Activated T-helper 17 cell treated with anti-CD3 and anti-CD28 coated beads, Interleukin-2, amount 50 U/mL, for 72 hours (primary cell): ENCODE results near the gene LETM1. TPM values are rescaled to one million over a fixed set of nuclear protein-coding genes. Genes with fewer than 3 reads are reported as not detected.
A peak's percentile ranks its signal among the peaks of the same experiment; 100 is the strongest.

Experiments
- ATAC-seq: fragments of 150-1000 bp; cut with Tn5 transposase; replicated peaks from 2 replicates; pipeline ENCODE4 v1.10.0; 2021; ENCODE audit warnings: mild to moderate bottlenecking, moderate library complexity
- H3K27ac Mint-ChIP-seq: one replicate; pipeline ENCODE4 v1.8.0; 2022; ENCODE audit warnings: mixed read lengths
- H3K27me3 Mint-ChIP-seq: one replicate; pipeline ENCODE4 v1.8.0; 2022; ENCODE audit warnings: mixed read lengths
- H3K36me3 Mint-ChIP-seq: one replicate; pipeline ENCODE4 v1.8.0; 2022; ENCODE audit warnings: low read depth, mild to moderate bottlenecking, mixed read lengths
- H3K4me1 Mint-ChIP-seq: one replicate; pipeline ENCODE4 v1.8.0; 2022; ENCODE audit warnings: mixed read lengths
- H3K4me3 Mint-ChIP-seq: one replicate; pipeline ENCODE4 v1.8.0; 2022; ENCODE audit warnings: mild to moderate bottlenecking, mixed read lengths
- H3K9me3 Mint-ChIP-seq: one replicate; pipeline ENCODE4 v1.8.0; 2022; ENCODE audit warnings: mixed read lengths
- total RNA-seq, 2 donors: library from RNA; stranded (reverse); gene quantifications; one replicate each; pipeline ENCODE4 v1.2.3, GENCODE V29; 2022

The LETM1 gene
- total RNA-seq, 2 donors from 2014 or later, result 21.3 to 71.0 TPM

- no peak for ATAC-seq
- no peak overlapping the region for H3K27ac Mint-ChIP-seq
- H3K27me3 Mint-ChIP-seq, result no peaks in the 10 kb centered on the region
- no peaks in the 10 kb centered on the region for H3K9me3 Mint-ChIP-seq
- peaks cover 18% of the 10 kb centered on the region for H3K4me1 Mint-ChIP-seq
- peaks cover 12% of the 10 kb centered on the region for H3K36me3 Mint-ChIP-seq
- no peak overlapping the region for H3K4me3 Mint-ChIP-seq
Observed at GRCh38 chr4:1868293-1868692, 12.3 kb upstream of the LETM1 start.

- H3K4me3 Mint-ChIP-seq, result no peak overlapping the region
- no peaks in the 10 kb centered on the region for H3K27me3 Mint-ChIP-seq
- H3K9me3 Mint-ChIP-seq, result no peaks in the 10 kb centered on the region
- H3K4me1 Mint-ChIP-seq, result peaks cover 18% of the 10 kb centered on the region
- ATAC-seq, result no peak
- H3K36me3 Mint-ChIP-seq, result no peaks in the 10 kb centered on the region
- H3K27ac Mint-ChIP-seq, result no peak overlapping the region
Observed at GRCh38 chr4:1866189-1866661, 10.3 kb upstream of the LETM1 start.

- ATAC-seq, result no peak
- peaks cover 13% of the 10 kb centered on the region for H3K4me1 Mint-ChIP-seq
- no peak overlapping the region for H3K27ac Mint-ChIP-seq
- H3K9me3 Mint-ChIP-seq, result no peaks in the 10 kb centered on the region
- H3K4me3 Mint-ChIP-seq, result no peak overlapping the region
- no peaks in the 10 kb centered on the region for H3K27me3 Mint-ChIP-seq
- H3K36me3 Mint-ChIP-seq, result no peaks in the 10 kb centered on the region
Observed at GRCh38 chr4:1864076-1865008, 8.4 kb upstream of the LETM1 start.

GRCh38 chr4:1863297-1864033, 7.5 kb upstream of the LETM1 start:
- Mint-ChIP-seq H3K9me3 (no peaks in the 10 kb centered on the region), H3K27me3 (no peaks in the 10 kb centered on the region), H3K36me3 (no peaks in the 10 kb centered on the region), H3K4me1 (peaks cover 16% of the 10 kb centered on the region), H3K4me3 (peak overlapping the region; percentile 63), H3K27ac (peak overlapping the region; percentile 38)
- no peak for ATAC-seq

- H3K27me3 Mint-ChIP-seq, result no peaks in the 10 kb centered on the region
- no peaks in the 10 kb centered on the region for H3K9me3 Mint-ChIP-seq
- peak overlapping the region; percentile 38 for H3K27ac Mint-ChIP-seq
- H3K4me3 Mint-ChIP-seq, result peak overlapping the region; percentile 63
- ATAC-seq, result no peak
- H3K4me1 Mint-ChIP-seq, result peaks cover 16% of the 10 kb centered on the region
- H3K36me3 Mint-ChIP-seq, result no peaks in the 10 kb centered on the region
Observed at GRCh38 chr4:1862961-1863296, 7.0 kb upstream of the LETM1 start.

- peak overlapping the region; percentile 38 for H3K27ac Mint-ChIP-seq
- peaks cover 12% of the 10 kb centered on the region for H3K4me1 Mint-ChIP-seq
- H3K36me3 Mint-ChIP-seq, result no peaks in the 10 kb centered on the region
- peak overlapping the region; percentile 63 for H3K4me3 Mint-ChIP-seq
- no peaks in the 10 kb centered on the region for H3K27me3 Mint-ChIP-seq
- no peaks in the 10 kb centered on the region for H3K9me3 Mint-ChIP-seq
- ATAC-seq, result no peak
Observed at GRCh38 chr4:1862055-1862911, 6.3 kb upstream of the LETM1 start.

- no peak for ATAC-seq
- Mint-ChIP-seq H3K4me1 (peaks cover 12% of the 10 kb centered on the region), H3K36me3 (peaks cover 5% of the 10 kb centered on the region), H3K27ac (no peak overlapping the region), H3K9me3 (no peaks in the 10 kb centered on the region), H3K4me3 (no peak overlapping the region), H3K27me3 (no peaks in the 10 kb centered on the region)
Observed at GRCh38 chr4:1859389-1859753, 3.4 kb upstream of the LETM1 start.

GRCh38 chr4:1857931-1858330, 2.0 kb upstream of the LETM1 start:
- no peaks in the 10 kb centered on the region for H3K27me3 Mint-ChIP-seq
- H3K9me3 Mint-ChIP-seq, result no peaks in the 10 kb centered on the region
- H3K36me3 Mint-ChIP-seq, result peaks cover 13% of the 10 kb centered on the region
- no peak overlapping the region for H3K27ac Mint-ChIP-seq
- no peak for ATAC-seq
- peak overlapping the region; percentile 78 for H3K4me3 Mint-ChIP-seq
- peaks cover 14% of the 10 kb centered on the region for H3K4me1 Mint-ChIP-seq

GRCh38 chr4:1856943-1857699, 1.2 kb upstream of the LETM1 start:
- Mint-ChIP-seq H3K27me3 (no peaks in the 10 kb centered on the region), H3K4me3 (peak overlapping the region; percentile 78), H3K36me3 (peaks cover 17% of the 10 kb centered on the region), H3K27ac (peak overlapping the region; percentile 67), H3K9me3 (no peaks in the 10 kb centered on the region), H3K4me1 (peaks cover 16% of the 10 kb centered on the region)
- no peak for ATAC-seq

- H3K27me3 Mint-ChIP-seq, result no peaks in the 10 kb centered on the region
- peak overlapping the region; percentile 78 for H3K4me3 Mint-ChIP-seq
- H3K27ac Mint-ChIP-seq, result peak overlapping the region; percentile 79
- no peaks in the 10 kb centered on the region for H3K9me3 Mint-ChIP-seq
- peaks cover 22% of the 10 kb centered on the region for H3K4me1 Mint-ChIP-seq
- H3K36me3 Mint-ChIP-seq, result peaks cover 17% of the 10 kb centered on the region
- peak; percentile 43 for ATAC-seq
Observed at GRCh38 chr4:1855333-1856070, 454 bp downstream of the LETM1 start.

GRCh38 chr4:1854752-1855151, 1.2 kb downstream of the LETM1 start:
- H3K36me3 Mint-ChIP-seq, result peaks cover 17% of the 10 kb centered on the region
- H3K4me3 Mint-ChIP-seq, result peak overlapping the region; percentile 78
- H3K9me3 Mint-ChIP-seq, result no peaks in the 10 kb centered on the region
- H3K27me3 Mint-ChIP-seq, result no peaks in the 10 kb centered on the region
- peak overlapping the region; percentile 79 for H3K27ac Mint-ChIP-seq
- ATAC-seq, result no peak
- H3K4me1 Mint-ChIP-seq, result peaks cover 22% of the 10 kb centered on the region

- peaks cover 22% of the 10 kb centered on the region for H3K36me3 Mint-ChIP-seq
- H3K27ac Mint-ChIP-seq, result peak overlapping the region; percentile 61
- no peaks in the 10 kb centered on the region for H3K9me3 Mint-ChIP-seq
- peaks cover 17% of the 10 kb centered on the region for H3K4me1 Mint-ChIP-seq
- no peak for ATAC-seq
- H3K4me3 Mint-ChIP-seq, result peak overlapping the region; percentile 37
- no peaks in the 10 kb centered on the region for H3K27me3 Mint-ChIP-seq
Observed at GRCh38 chr4:1852904-1853623, 2.9 kb downstream of the LETM1 start.
